Hepatocyte (in vitro differentiated cells): Measurements from ENCODE around the gene C19orf73.

Experiments used
- EZH2 ChIP-seq: fragments of 200-600 bp; sonication (generic); IDR thresholded peaks from 2 replicates; pipeline ENCODE4 v1.6.1; 2016; ENCODE audit warnings: antibody characterized with exemption, mild to moderate bottlenecking, borderline replicate concordance
- EZH2phosphoT487 ChIP-seq: fragments of 200-600 bp; sonication (generic); IDR thresholded peaks from one replicate; pipeline ENCODE4 v1.6.1; 2018; ENCODE audit warnings: antibody characterized with exemption, mild to moderate bottlenecking, low read depth, moderate library complexity; ENCODE audit not compliant: unreplicated experiment, severe bottlenecking
- TF ChIP-seq, protein P1 (sequence below): fragments of 200-600 bp; sonication (generic); IDR thresholded peaks from 2 replicates; pipeline ENCODE4 v1.5.1; 2016; ENCODE audit warnings: antibody characterized with exemption, mild to moderate bottlenecking; ENCODE audit not compliant: poor library complexity

DNA sequence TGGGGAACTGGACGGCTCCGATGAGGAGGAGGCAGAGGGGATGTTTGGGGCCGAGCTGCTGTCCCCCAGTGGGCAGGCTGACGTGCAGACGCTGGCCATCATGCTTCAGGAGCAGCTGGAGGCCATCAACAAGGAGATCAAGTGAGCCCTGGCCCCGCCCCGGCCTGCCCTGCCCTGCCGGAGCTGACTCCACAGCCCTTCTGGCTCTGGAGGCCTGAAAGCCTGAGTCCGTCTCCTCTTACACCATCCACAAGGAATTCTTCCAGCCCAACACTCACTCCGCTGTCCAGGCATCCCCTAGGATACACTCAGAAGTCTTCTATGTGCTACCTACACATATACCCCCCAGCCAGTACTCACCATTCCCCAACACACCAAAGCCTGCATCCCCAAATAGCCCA lies 17.8 kb upstream of the C19orf73 start:
- TF ChIP-seq, protein P1, sequence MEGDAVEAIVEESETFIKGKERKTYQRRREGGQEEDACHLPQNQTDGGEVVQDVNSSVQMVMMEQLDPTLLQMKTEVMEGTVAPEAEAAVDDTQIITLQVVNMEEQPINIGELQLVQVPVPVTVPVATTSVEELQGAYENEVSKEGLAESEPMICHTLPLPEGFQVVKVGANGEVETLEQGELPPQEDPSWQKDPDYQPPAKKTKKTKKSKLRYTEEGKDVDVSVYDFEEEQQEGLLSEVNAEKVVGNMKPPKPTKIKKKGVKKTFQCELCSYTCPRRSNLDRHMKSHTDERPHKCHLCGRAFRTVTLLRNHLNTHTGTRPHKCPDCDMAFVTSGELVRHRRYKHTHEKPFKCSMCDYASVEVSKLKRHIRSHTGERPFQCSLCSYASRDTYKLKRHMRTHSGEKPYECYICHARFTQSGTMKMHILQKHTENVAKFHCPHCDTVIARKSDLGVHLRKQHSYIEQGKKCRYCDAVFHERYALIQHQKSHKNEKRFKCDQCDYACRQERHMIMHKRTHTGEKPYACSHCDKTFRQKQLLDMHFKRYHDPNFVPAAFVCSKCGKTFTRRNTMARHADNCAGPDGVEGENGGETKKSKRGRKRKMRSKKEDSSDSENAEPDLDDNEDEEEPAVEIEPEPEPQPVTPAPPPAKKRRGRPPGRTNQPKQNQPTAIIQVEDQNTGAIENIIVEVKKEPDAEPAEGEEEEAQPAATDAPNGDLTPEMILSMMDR = no peak
- TF ChIP-seq EZH2 = no peak
- no peak for TF ChIP-seq EZH2phosphoT487
